IPS-NIHi11 (cell line): ENCODE results near the gene LMLN.
"Not testable (repeated sequence)": the region's sequence is repeated elsewhere in the genome, so short reads cannot be mapped to it uniquely, and the experiment has no call there.

ENCODE experiments used
- DNase-seq: peaks from one replicate; pipeline ENCODE4 v3.0.0; 2012; ENCODE audit warnings: mixed read lengths, low spot score

Gene LMLN

GRCh38 chr3:198079771-198080520 is 119.9 kb downstream of the LMLN start:
- peak; percentile 14 for DNase-seq

- peak; percentile 85 for DNase-seq
These were observed 120.7 kb downstream of the LMLN start for GRCh38 chr3:198080521-198081384.

GRCh38 chr3:198081421-198081844 is 121.4 kb downstream of the LMLN start:
- peak; percentile 7 for DNase-seq

GRCh38 chr3:198082226-198082625 is 122.2 kb downstream of the LMLN start:
- not testable (repeated sequence) for DNase-seq

- DNase-seq, result no peak
These were observed 128.5 kb downstream of the LMLN start for GRCh38 chr3:198088421-198088955.

- DNase-seq, result no peak
These were observed 130.8 kb downstream of the LMLN start for GRCh38 chr3:198090795-198091332.

GRCh38 chr3:198092276-198092675 is 132.3 kb downstream of the LMLN start:
- no peak for DNase-seq

- DNase-seq, result no peak
These were observed 133.2 kb downstream of the LMLN start for GRCh38 chr3:198093112-198093679.
